AG10803 (cell line): ENCODE measurements around the gene IKBIP.

ENCODE experiments used
- DNase-seq: peaks from one replicate; pipeline ENCODE4 v3.0.0; 2010; ENCODE audit warnings: low read depth
- H3K4me3 ChIP-seq: 2 replicates; pipeline ENCODE4 v1.5.1; 2011; ENCODE audit warnings: mild to moderate bottlenecking, low read length, control low read depth
- CTCF ChIP-seq: conservative IDR thresholded peaks from 2 replicates; pipeline ENCODE4 v1.5.1; 2011; ENCODE audit warnings: mild to moderate bottlenecking, low read length, control low read depth, inconsistent platforms

IKBIP gene

GRCh38 chr12:98587084-98587483 lies 57.5 kb downstream of the IKBIP start:
- no peak for TF ChIP-seq CTCF
- DNase-seq = no peak

GRCh38 chr12:98582093-98582492 lies 62.5 kb downstream of the IKBIP start:
- DNase-seq = no peak
- no peak for TF ChIP-seq CTCF
- no peak overlapping the region for H3K4me3 ChIP-seq

More at GRCh38 chr12:98587084-98587483, 57.5 kb downstream of the IKBIP start:
- no peak overlapping the region for H3K4me3 ChIP-seq

GRCh38 chr12:98581101-98581500 lies 63.5 kb downstream of the IKBIP start:
- TF ChIP-seq CTCF = no peak

GRCh38 chr12:98580695-98581094 lies 63.9 kb downstream of the IKBIP start:
- no peak for TF ChIP-seq CTCF
- DNase-seq = no peak
- H3K4me3 ChIP-seq = no peak overlapping the region

More at GRCh38 chr12:98581101-98581500, 63.5 kb downstream of the IKBIP start:
- H3K4me3 ChIP-seq = no peak overlapping the region
- DNase-seq = no peak

GRCh38 chr12:98579835-98580234 lies 64.8 kb downstream of the IKBIP start:
- TF ChIP-seq CTCF = no peak
- DNase-seq = no peak
- no peak overlapping the region for H3K4me3 ChIP-seq

- no peak for TF ChIP-seq CTCF
- H3K4me3 ChIP-seq = no peak overlapping the region
- DNase-seq = no peak
Measured at GRCh38 chr12:98579347-98579746, 65.2 kb downstream of the IKBIP start.

GRCh38 chr12:98578821-98579220 lies 65.8 kb downstream of the IKBIP start:
- no peak for DNase-seq
- no peak for TF ChIP-seq CTCF
- no peak overlapping the region for H3K4me3 ChIP-seq
